ENCODE results near the gene BOC.

DNA sequence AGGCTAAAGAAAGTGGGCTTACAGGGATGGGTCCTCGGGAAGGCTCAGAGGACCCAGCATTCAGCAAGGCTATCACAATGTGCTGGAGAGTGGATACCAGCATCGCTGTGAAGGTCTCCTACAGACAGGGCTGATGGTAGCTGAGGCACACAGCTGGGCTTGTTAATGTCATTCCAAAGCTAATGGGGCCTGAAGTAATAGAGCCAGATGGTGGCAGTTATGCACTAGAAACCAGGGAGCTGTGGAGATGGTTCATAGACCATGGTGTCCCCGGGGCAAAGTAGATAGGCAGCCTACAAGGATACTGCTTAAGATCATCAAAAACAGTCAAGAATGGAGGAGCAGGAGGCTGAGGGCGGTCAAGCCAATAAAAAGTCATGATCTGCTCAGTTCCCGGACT lies 24.8 kb upstream of the BOC start:
- TF ChIP-seq, protein P1, sequence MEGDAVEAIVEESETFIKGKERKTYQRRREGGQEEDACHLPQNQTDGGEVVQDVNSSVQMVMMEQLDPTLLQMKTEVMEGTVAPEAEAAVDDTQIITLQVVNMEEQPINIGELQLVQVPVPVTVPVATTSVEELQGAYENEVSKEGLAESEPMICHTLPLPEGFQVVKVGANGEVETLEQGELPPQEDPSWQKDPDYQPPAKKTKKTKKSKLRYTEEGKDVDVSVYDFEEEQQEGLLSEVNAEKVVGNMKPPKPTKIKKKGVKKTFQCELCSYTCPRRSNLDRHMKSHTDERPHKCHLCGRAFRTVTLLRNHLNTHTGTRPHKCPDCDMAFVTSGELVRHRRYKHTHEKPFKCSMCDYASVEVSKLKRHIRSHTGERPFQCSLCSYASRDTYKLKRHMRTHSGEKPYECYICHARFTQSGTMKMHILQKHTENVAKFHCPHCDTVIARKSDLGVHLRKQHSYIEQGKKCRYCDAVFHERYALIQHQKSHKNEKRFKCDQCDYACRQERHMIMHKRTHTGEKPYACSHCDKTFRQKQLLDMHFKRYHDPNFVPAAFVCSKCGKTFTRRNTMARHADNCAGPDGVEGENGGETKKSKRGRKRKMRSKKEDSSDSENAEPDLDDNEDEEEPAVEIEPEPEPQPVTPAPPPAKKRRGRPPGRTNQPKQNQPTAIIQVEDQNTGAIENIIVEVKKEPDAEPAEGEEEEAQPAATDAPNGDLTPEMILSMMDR (IDR thresholded peaks at IDR 0.05): no peak
- TF ChIP-seq POLR2A (IDR thresholded peaks at IDR 0.05) (no peak), POLR2AphosphoS5 (IDR thresholded peaks at IDR 0.05; ENCODE audit: insufficient read depth in 1 of 2, low read depth in 1 of 2) (no peak)
